PC-3 (cell line): ENCODE measurements around the gene BSN. TPM values are rescaled to one million over a fixed set of nuclear protein-coding genes. Genes with fewer than 3 reads are reported as not detected.

Source experiments
- ATAC-seq: fragments of 200-7000 bp; cut with Tn5 transposase; 2 replicates; pipeline ENCODE4 v1.9.1; 2020; ENCODE audit warnings: mild to moderate bottlenecking, moderate library complexity
- BruUV-seq: library from RNA; stranded (reverse); fragments of 400-500 nt; replicated peaks from 2 replicates; lab custom pipeline; 2021; lab: Mats Ljungman, UMichigan
- CTCF ChIA-PET: fragments of 300-600 bp; sonication (Branson Sonifier 250); formaldehyde crosslinking; loops from one replicate; lab custom pipeline; 2022; ENCODE audit warnings: antibody characterized with exemption; lab: Charles Lee
- POLR2A ChIA-PET: fragments of 300-600 bp; sonication (Branson Sonifier 250); formaldehyde crosslinking; loops from one replicate; lab custom pipeline; 2022; ENCODE audit warnings: antibody characterized with exemption; ENCODE audit not compliant: unreplicated experiment; lab: Charles Lee
- DNase-seq: peaks from one replicate; pipeline ENCODE4 v3.0.0-alpha.2; 2015
- H2AFZ ChIP-seq: fragments of 300-600 bp; sonication (generic); 2 replicates; pipeline ENCODE4 v1.6.0; 2016; ENCODE audit warnings: antibody characterized with exemption, low read length
- H3F3A ChIP-seq: fragments of 300-600 bp; sonication (generic); one replicate; pipeline ENCODE4 v1.6.0; 2017; ENCODE audit warnings: antibody characterized with exemption, low read length, control low read depth, mild to moderate bottlenecking; ENCODE audit not compliant: unreplicated experiment
- H3K27ac ChIP-seq: fragments of 300-600 bp; sonication (generic); 2 replicates; pipeline ENCODE4 v1.5.1; 2016; ENCODE audit warnings: mild to moderate bottlenecking, low read length
- H3K27me3 ChIP-seq: fragments of 300-600 bp; sonication (generic); 2 replicates; pipeline ENCODE4 v1.6.1; 2016; ENCODE audit warnings: low read length, mixed read lengths
- H3K36me3 ChIP-seq: fragments of 300-600 bp; sonication (generic); 2 replicates; pipeline ENCODE4 v1.6.1; 2016; ENCODE audit warnings: low read depth, mixed run types, low read length, mixed read lengths
- H3K4me1 ChIP-seq: fragments of 300-600 bp; sonication (generic); 2 replicates; pipeline ENCODE4 v1.5.1; 2016; ENCODE audit warnings: low read length; ENCODE audit not compliant: insufficient read depth
- H3K4me2 ChIP-seq: fragments of 300-600 bp; sonication (generic); 2 replicates; pipeline ENCODE4 v1.6.0; 2016; ENCODE audit warnings: low read length
- H3K4me3 ChIP-seq: fragments of 300-600 bp; sonication (generic); 2 replicates; pipeline ENCODE4 v1.5.1; 2016; ENCODE audit warnings: mild to moderate bottlenecking, low read length, mixed read lengths
- H3K79me2 ChIP-seq: fragments of 300-600 bp; sonication (generic); 2 replicates; pipeline ENCODE4 v1.6.1; 2017; ENCODE audit warnings: low read length, mixed read lengths
- H3K9ac ChIP-seq: fragments of 300-600 bp; sonication (generic); 2 replicates; pipeline ENCODE4 v1.6.0; 2016; ENCODE audit warnings: mild to moderate bottlenecking, low read length
- H3K9me2 ChIP-seq: fragments of 300-600 bp; sonication (generic); replicated peaks from 2 replicates; pipeline ENCODE4 v1.6.1; 2016; ENCODE audit warnings: mixed run types, low read length, mixed read lengths
- H3K9me3 ChIP-seq: fragments of 300-600 bp; sonication (generic); 2 replicates; pipeline ENCODE4 v1.6.1; 2016; ENCODE audit warnings: low read length, mixed read lengths
- H4K20me1 ChIP-seq: fragments of 300-600 bp; sonication (generic); 2 replicates; pipeline ENCODE4 v1.6.1; 2016; ENCODE audit warnings: low read length, mixed read lengths
- CTCF ChIP-seq: fragments of 300-600 bp; sonication (generic); conservative IDR thresholded peaks from 2 replicates; pipeline ENCODE4 v1.5.1; 2017; ENCODE audit warnings: antibody characterized with exemption, low read depth, mild to moderate bottlenecking, low read length
- EZH2 ChIP-seq: fragments of 300-600 bp; sonication (generic); IDR thresholded peaks from one replicate; pipeline ENCODE4 v1.6.1; 2017; ENCODE audit warnings: antibody characterized with exemption, mild to moderate bottlenecking, low read length; ENCODE audit not compliant: unreplicated experiment
- EZH2phosphoT487 ChIP-seq: fragments of 300-600 bp; sonication (generic); IDR thresholded peaks from 2 replicates; pipeline ENCODE4 v1.6.1; 2018; ENCODE audit warnings: mild to moderate bottlenecking, antibody characterized with exemption, low read length, borderline replicate concordance
- intact Hi-C: fragments of 100-400 bp; cut with micrococcal nuclease; formaldehyde crosslinking; loops from 2 replicates; pipeline ENCODE4 v1.9.0; 2023
- total RNA-seq: library from RNA; depleted of rRNA; stranded (reverse); fragments of >200 nt; gene quantifications from 2 replicates; pipeline ENCODE4 v1.2.3, GENCODE V29; 2014

The BSN gene
- total RNA-seq, 1 experiment from 2014 or later: 0.80 TPM

GRCh38 chr3:49662720-49663413, 108.6 kb downstream of the BSN start:
- H3K9me2 ChIP-seq: no peaks in the 10 kb centered on the region
- no peaks in the 10 kb centered on the region for H3K9me3 ChIP-seq
- ATAC-seq (no peak), DNase-seq (no peak)
- H2AFZ ChIP-seq: no peak overlapping the region
- no peaks in the 10 kb centered on the region for H3K79me2 ChIP-seq
- CTCF ChIA-PET: no interaction called here
- BruUV-seq: no TSS peak
- no peaks in the 10 kb centered on the region for H3K27me3 ChIP-seq
- no peak overlapping the region for H3K4me3 ChIP-seq
- no peaks in the 10 kb centered on the region for H3F3A ChIP-seq
- intact Hi-C loops: no loop called here
- H4K20me1 ChIP-seq: no peaks in the 10 kb centered on the region
- POLR2A ChIA-PET: interaction anchor here (0.6 kb wide), 2 partner anchors 215 to 1494 kb away, joined by 3 to 4 read pairs; no protein-coding TSS in a partner anchor
- no peak overlapping the region for H3K4me2 ChIP-seq
- H3K4me1 ChIP-seq: peaks cover 5% of the 10 kb centered on the region
- H3K9ac ChIP-seq: no peak overlapping the region
- H3K27ac ChIP-seq: no peak overlapping the region
- TF ChIP-seq EZH2phosphoT487 (no peak), CTCF (no peak), EZH2 (no peak)
- H3K36me3 ChIP-seq: no peaks in the 10 kb centered on the region

- no peak for TF ChIP-seq CTCF
- H3K4me1 ChIP-seq: peaks cover 14% of the 10 kb centered on the region
- H3K9ac ChIP-seq: no peak overlapping the region
- CTCF ChIA-PET: no interaction called here
- H3K79me2 ChIP-seq: no peaks in the 10 kb centered on the region
- H3K9me2 ChIP-seq: no peaks in the 10 kb centered on the region
- BruUV-seq: no TSS peak
- POLR2A ChIA-PET: interaction anchor here (0.6 kb wide), 2 partner anchors 215 to 1495 kb away, joined by 3 to 4 read pairs; no protein-coding TSS in a partner anchor
- no peak overlapping the region for H3K27ac ChIP-seq
- intact Hi-C loops: no loop called here
- no peak overlapping the region for H3K4me3 ChIP-seq
- no peaks in the 10 kb centered on the region for H3K9me3 ChIP-seq
- no peak overlapping the region for H2AFZ ChIP-seq
- no peaks in the 10 kb centered on the region for H4K20me1 ChIP-seq
- H3K4me2 ChIP-seq: no peak overlapping the region
- H3F3A ChIP-seq: peaks cover 4% of the 10 kb centered on the region
- no peak for DNase-seq
- no peak for ATAC-seq
- no peaks in the 10 kb centered on the region for H3K36me3 ChIP-seq
- H3K27me3 ChIP-seq: no peaks in the 10 kb centered on the region
These were observed 109.6 kb downstream of the BSN start for GRCh38 chr3:49663831-49664230.

GRCh38 chr3:49664300-49664699, 110.0 kb downstream of the BSN start:
- CTCF ChIA-PET: no interaction called here
- Histone ChIP-seq H3K27me3 (no peaks in the 10 kb centered on the region), H3K27ac (no peak overlapping the region), H3K9me3 (no peaks in the 10 kb centered on the region), H3K36me3 (no peaks in the 10 kb centered on the region), H3K79me2 (no peaks in the 10 kb centered on the region), H3K9me2 (no peaks in the 10 kb centered on the region), H3K4me1 (peaks cover 19% of the 10 kb centered on the region), H3K4me2 (no peak overlapping the region), H3K4me3 (no peak overlapping the region), H3K9ac (no peak overlapping the region), H4K20me1 (no peaks in the 10 kb centered on the region), H3F3A (peaks cover 4% of the 10 kb centered on the region), H2AFZ (no peak overlapping the region)
- POLR2A ChIA-PET: no interaction called here
- no peak for DNase-seq
- intact Hi-C loops: no loop called here
- BruUV-seq: no TSS peak
- ATAC-seq: no peak
- no peak for TF ChIP-seq CTCF
- no peak for TF ChIP-seq EZH2
- TF ChIP-seq EZH2phosphoT487: no peak
